Measurements from ENCODE around the gene MACROD1. TPM values are rescaled to one million over a fixed set of nuclear protein-coding genes. Genes with fewer than 3 reads are reported as not detected.

The MACROD1 gene
- total and polyA plus RNA-seq, 10 of the 15 experiments (the other 5 are each of a cell fraction or from before 2014, with no cell fraction given) = 1.2 to 22.7 (median 11.3) TPM; not detected in 1

- no TSS peak for BruUV-seq (replicated peaks)
- ChIA-PET CTCF (interaction anchor here (0.6 kb wide), 1 partner anchor 42 kb away, joined by 3 read pairs; no protein-coding TSS in a partner anchor), POLR2A (no interaction called here), RAD21 (ENCODE audit: unreplicated experiment) (no interaction called here), SMC1A (ENCODE audit: uncharacterized antibody, unreplicated experiment) (no interaction called here)
- in situ Hi-C loops (cut with MboI) (no loop called here), intact Hi-C loops (cut with micrococcal nuclease; ENCODE audit: unreplicated experiment) (no loop called here)
- H3K4me3 ChIP-seq = no peak overlapping the region
- DNase-seq (ENCODE audit: low read depth, low spot score) (no peak), ATAC-seq (no peak), FAIRE-seq (no peak)
- WGBS (ENCODE audit: insufficient coverage, insufficient replicate concordance, low lambda C conversion rate, missing lambda C conversion rate) = 50% methylated on average over 20 of the region's 20 CpGs
- no peak overlapping the region for H3K27ac ChIP-seq (ENCODE audit: control insufficient read depth, insufficient read depth)
- H3K79me2 ChIP-seq (ENCODE audit: control insufficient read depth, insufficient read depth, low read length) = no peaks in the 10 kb centered on the region
- no peak overlapping the region for H2AFZ ChIP-seq (ENCODE audit: control insufficient read depth, low read depth, low read length)
- H4K20me1 ChIP-seq (ENCODE audit: control insufficient read depth, insufficient read depth) = no peaks in the 10 kb centered on the region
- TF ChIP-seq FOXM1 (IDR thresholded peaks at IDR 0.05; ENCODE audit: low read depth, low read length) (no peak), YBX1 (IDR thresholded peaks at IDR 0.05) (no peak), MTA2 (IDR thresholded peaks at IDR 0.05; ENCODE audit: low read depth) (no peak), ASH2L (IDR thresholded peaks at IDR 0.05; ENCODE audit: borderline replicate concordance, low read depth) (no peak), BCL11A (IDR thresholded peaks at IDR 0.05; ENCODE audit: low read depth, low read length) (no peak), HDAC2 (IDR thresholded peaks at IDR 0.05) (no peak), POLR2A (IDR thresholded peaks at IDR 0.05; ENCODE audit: low read depth, low read length) (no peak), ZNF274 (IDR thresholded peaks at IDR 0.05; ENCODE audit: insufficient read depth, insufficient read length) (no peak), BRCA1 (IDR thresholded peaks at IDR 0.05; ENCODE audit: low read depth, low read length) (no peak), SMAD5 (IDR thresholded peaks at IDR 0.05; ENCODE audit: low read depth) (no peak), RCOR1 (conservative IDR thresholded peaks at IDR 0.05; ENCODE audit: low read depth, low read length) (no peak), RAD51 (IDR thresholded peaks at IDR 0.05) (no peak), SMC3 (IDR thresholded peaks at IDR 0.05; ENCODE audit: borderline replicate concordance, low read length) (no peak), EGR1 (IDR thresholded peaks at IDR 0.05; ENCODE audit: borderline replicate concordance in 1 of 2, low read depth in 2 of 2, low read length in 2 of 2) (no peak), IKZF2 (IDR thresholded peaks at IDR 0.05) (no peak), NR2C2 (IDR thresholded peaks at IDR 0.05; ENCODE audit: borderline replicate concordance, control insufficient read depth, insufficient read length, low read depth) (no peak), ATF2 (IDR thresholded peaks at IDR 0.05; ENCODE audit: low read length) (no peak)
- H3K9me3 ChIP-seq (replicated peaks; ENCODE audit: control insufficient read depth, insufficient read depth, low read length) = no peaks in the 10 kb centered on the region
- H3K27me3 ChIP-seq (replicated peaks in 1 of 2; ENCODE audit: control insufficient read depth in 2 of 2, insufficient read depth in 2 of 2, low read length in 1 of 2) = no peaks in the 10 kb centered on the region; a peak in 2 of 4 replicates
- no peak overlapping the region for H3K4me2 ChIP-seq (ENCODE audit: control insufficient read depth, insufficient read depth)
- no peaks in the 10 kb centered on the region for H3K36me3 ChIP-seq (ENCODE audit: control insufficient read depth in 2 of 2, insufficient read depth in 2 of 2, low read length in 1 of 2)
- H3K4me1 ChIP-seq (ENCODE audit: control insufficient read depth, insufficient read depth, low read length) = no peaks in the 10 kb centered on the region
- no peak overlapping the region for H3K9ac ChIP-seq (ENCODE audit: control insufficient read depth, insufficient read depth, low read length)
Observed at GRCh38 chr11:64086258-64087123, 79.4 kb downstream of the MACROD1 start.

Measured in GM12878 (cell line).